OCI-LY3 (cell line): ENCODE results near the gene CRADD.
"Not testable (repeated sequence)": the region's sequence is repeated elsewhere in the genome, so short reads cannot be mapped to it uniquely, and the experiment has no call there.

Source experiments
- H2AFZ ChIP-seq: fragments of 200-600, 300-600 bp; shearing (Covaris generic); 2 replicates; pipeline ENCODE4 v1.6.0; 2014; ENCODE audit warnings: antibody characterized with exemption, low read depth, low read length
- H3K27ac ChIP-seq: fragments of 200-600, 300-600 bp; sonication (generic); 2 replicates; pipeline ENCODE4 v1.5.1; 2014; ENCODE audit warnings: mild to moderate bottlenecking, low read length, moderate library complexity, mixed read lengths
- H3K27me3 ChIP-seq: fragments of 200-600, 300-600 bp; sonication (generic); 2 replicates; pipeline ENCODE4 v1.6.1; 2014; ENCODE audit warnings: low read depth, low read length, mixed read lengths
- H3K36me3 ChIP-seq: fragments of 200-600, 300-600 bp; sonication (generic); replicated peaks from 2 replicates; pipeline ENCODE3; 2014; ENCODE audit warnings: low read depth, low read length, mixed read lengths
- H3K4me1 ChIP-seq: fragments of 300-600, 200-600 bp; sonication (generic); 2 replicates; pipeline ENCODE4 v1.6.1; 2014; ENCODE audit warnings: low read length, mixed read lengths
- H3K4me2 ChIP-seq: fragments of 200-600, 300-600 bp; sonication (generic); 2 replicates; pipeline ENCODE4 v1.6.1; 2014; ENCODE audit warnings: low read length, mixed read lengths
- H3K4me3 ChIP-seq: fragments of 300-600, 200-600 bp; sonication (generic); 2 replicates; pipeline ENCODE4 v1.5.1; 2014; ENCODE audit warnings: antibody characterized with exemption, mild to moderate bottlenecking, low read length, moderate library complexity
- H3K79me2 ChIP-seq: fragments of 300-600, 200-600 bp; shearing (Covaris generic); 2 replicates; pipeline ENCODE4 v1.6.1; 2014; ENCODE audit warnings: mild to moderate bottlenecking, low read length, mixed read lengths
- H3K9ac ChIP-seq: fragments of 300-600, 200-600 bp; shearing (Covaris generic); 2 replicates; pipeline ENCODE4 v1.6.0; 2014; ENCODE audit warnings: mild to moderate bottlenecking, low read length, moderate library complexity
- H3K9me3 ChIP-seq: fragments of 200-600, 300-600 bp; shearing (Covaris generic); 2 replicates; pipeline ENCODE4 v1.6.1; 2014; ENCODE audit warnings: low read length, mixed read lengths; ENCODE audit not compliant: insufficient read depth
- H4K20me1 ChIP-seq: fragments of 200-600, 300-600 bp; sonication (generic); 2 replicates; pipeline ENCODE4 v1.6.1; 2016; ENCODE audit warnings: low read length, mixed read lengths; ENCODE audit not compliant: insufficient read depth
- EZH2phosphoT487 ChIP-seq: fragments of 200-600 bp; shearing (Covaris generic); IDR thresholded peaks from 2 replicates; pipeline ENCODE4 v1.6.1; 2018; ENCODE audit warnings: antibody characterized with exemption, mixed run types, low read depth
- TF ChIP-seq, protein P1 (sequence below): fragments of 200-600, 300-600 bp; sonication (generic); IDR thresholded peaks from 2 replicates; pipeline ENCODE4 v1.5.1; 2014; ENCODE audit warnings: antibody characterized with exemption, low read length, low read depth

Gene CRADD

DNA sequence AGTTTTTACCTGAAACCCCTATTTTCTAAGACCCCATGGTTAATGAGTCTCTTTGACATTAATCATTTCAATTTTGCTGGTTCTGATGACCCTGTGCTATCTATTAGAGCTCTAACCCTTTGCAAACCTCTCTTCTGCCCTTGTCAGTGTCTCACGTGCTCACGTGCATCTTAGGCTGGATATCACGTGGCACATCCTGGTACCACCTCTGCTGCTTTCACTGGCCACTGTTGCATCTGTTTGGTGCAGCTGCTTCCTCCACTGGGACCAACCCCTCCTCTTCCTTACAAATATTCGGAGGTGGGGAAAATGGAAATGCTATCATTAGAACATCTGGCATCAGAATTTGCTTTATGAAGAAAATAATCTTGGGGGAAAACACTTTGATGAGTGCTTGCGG, 119.6 kb downstream of the CRADD start:
- no peak overlapping the region for H3K27ac ChIP-seq
- H3K4me1 ChIP-seq, result peaks cover 16% of the 10 kb centered on the region
- no peak overlapping the region for H3K9ac ChIP-seq
- no peaks in the 10 kb centered on the region for H3K9me3 ChIP-seq
- no peak overlapping the region for H3K4me3 ChIP-seq
- TF ChIP-seq EZH2phosphoT487, result no peak
- TF ChIP-seq, protein P1, sequence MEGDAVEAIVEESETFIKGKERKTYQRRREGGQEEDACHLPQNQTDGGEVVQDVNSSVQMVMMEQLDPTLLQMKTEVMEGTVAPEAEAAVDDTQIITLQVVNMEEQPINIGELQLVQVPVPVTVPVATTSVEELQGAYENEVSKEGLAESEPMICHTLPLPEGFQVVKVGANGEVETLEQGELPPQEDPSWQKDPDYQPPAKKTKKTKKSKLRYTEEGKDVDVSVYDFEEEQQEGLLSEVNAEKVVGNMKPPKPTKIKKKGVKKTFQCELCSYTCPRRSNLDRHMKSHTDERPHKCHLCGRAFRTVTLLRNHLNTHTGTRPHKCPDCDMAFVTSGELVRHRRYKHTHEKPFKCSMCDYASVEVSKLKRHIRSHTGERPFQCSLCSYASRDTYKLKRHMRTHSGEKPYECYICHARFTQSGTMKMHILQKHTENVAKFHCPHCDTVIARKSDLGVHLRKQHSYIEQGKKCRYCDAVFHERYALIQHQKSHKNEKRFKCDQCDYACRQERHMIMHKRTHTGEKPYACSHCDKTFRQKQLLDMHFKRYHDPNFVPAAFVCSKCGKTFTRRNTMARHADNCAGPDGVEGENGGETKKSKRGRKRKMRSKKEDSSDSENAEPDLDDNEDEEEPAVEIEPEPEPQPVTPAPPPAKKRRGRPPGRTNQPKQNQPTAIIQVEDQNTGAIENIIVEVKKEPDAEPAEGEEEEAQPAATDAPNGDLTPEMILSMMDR, result no peak
- H3K36me3 ChIP-seq, result no peaks in the 10 kb centered on the region
- no peak overlapping the region for H3K4me2 ChIP-seq
- no peak overlapping the region for H2AFZ ChIP-seq
- H3K27me3 ChIP-seq, result no peaks in the 10 kb centered on the region
- no peaks in the 10 kb centered on the region for H3K79me2 ChIP-seq
- no peaks in the 10 kb centered on the region for H4K20me1 ChIP-seq

DNA sequence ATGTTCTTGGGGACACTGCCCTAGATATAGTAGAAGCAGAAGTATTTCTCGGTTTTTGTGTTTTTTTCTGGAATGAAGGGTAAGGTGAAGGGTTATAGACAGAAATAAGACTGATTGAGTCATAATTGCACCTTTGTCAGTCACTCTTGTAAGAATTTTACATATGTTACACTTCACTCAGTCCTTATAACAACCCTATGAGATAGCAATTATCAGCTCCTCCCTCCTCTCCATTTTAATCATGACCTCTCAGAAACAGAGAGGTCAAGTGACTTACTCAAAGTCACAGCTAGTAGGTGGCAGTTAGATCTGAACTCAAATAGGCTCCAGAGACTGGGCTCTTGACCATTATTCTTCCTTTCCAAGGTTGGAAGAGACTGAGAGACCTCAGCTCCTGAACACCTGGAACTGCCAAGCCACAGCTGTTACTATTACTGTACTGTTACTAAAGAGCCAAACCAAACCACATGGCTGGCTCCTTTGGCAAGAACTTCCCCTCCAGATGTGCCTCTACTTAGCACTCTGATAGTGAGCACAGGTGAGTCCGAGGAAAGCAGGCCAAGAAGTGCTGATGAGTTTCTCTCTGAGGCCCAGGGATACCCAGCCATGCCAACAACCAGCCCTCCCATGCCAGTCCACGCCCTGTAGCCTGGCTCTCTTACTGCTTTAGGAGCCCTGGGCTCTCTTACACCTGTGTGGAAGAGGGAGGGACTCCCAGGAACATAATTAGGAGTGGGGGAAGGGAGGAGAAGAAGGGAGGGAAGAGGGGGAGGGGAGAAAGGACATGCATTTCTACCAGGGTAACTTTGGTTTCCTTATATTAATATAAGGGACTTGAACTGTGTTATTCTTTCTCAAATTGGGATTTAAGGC, 121.3 kb downstream of the CRADD start:
- H3K4me2 ChIP-seq, result no peak overlapping the region
- no peak overlapping the region for H2AFZ ChIP-seq
- peaks cover 16% of the 10 kb centered on the region for H3K4me1 ChIP-seq
- H3K79me2 ChIP-seq, result no peaks in the 10 kb centered on the region
- H3K9me3 ChIP-seq, result no peaks in the 10 kb centered on the region
- no peaks in the 10 kb centered on the region for H3K27me3 ChIP-seq
- no peaks in the 10 kb centered on the region for H4K20me1 ChIP-seq
- TF ChIP-seq, protein P1, result no peak
- no peak for TF ChIP-seq EZH2phosphoT487
- H3K27ac ChIP-seq, result no peak overlapping the region
- H3K36me3 ChIP-seq, result no peaks in the 10 kb centered on the region
- H3K9ac ChIP-seq, result no peak overlapping the region
- no peak overlapping the region for H3K4me3 ChIP-seq

DNA sequence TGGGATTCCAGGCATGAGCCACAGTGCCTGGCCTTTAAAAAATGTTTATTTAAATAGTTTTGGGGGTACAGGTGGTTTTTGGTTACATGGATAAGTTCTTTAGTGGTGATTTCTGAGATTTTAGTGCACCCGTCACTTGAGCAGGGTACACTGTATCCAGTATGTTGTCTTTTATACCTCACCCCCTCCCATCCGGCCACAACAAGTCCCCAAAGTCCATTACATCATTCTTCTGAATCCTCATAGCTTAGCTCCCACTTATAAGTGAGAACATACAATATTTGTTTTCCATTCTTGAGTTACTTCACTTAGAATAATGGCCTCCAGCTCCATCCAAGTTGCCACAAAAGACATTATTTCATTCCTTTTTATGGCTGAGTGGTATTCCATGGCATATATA, 124.5 kb downstream of the CRADD start:
- H3K4me2 ChIP-seq, H3K36me3 ChIP-seq, H3K27me3 ChIP-seq, H4K20me1 ChIP-seq, H3K27ac ChIP-seq, H3K79me2 ChIP-seq, H2AFZ ChIP-seq, H3K9me3 ChIP-seq, H3K4me3 ChIP-seq, H3K9ac ChIP-seq: not testable (repeated sequence)
- peaks cover 13% of the 10 kb centered on the region for H3K4me1 ChIP-seq

DNA sequence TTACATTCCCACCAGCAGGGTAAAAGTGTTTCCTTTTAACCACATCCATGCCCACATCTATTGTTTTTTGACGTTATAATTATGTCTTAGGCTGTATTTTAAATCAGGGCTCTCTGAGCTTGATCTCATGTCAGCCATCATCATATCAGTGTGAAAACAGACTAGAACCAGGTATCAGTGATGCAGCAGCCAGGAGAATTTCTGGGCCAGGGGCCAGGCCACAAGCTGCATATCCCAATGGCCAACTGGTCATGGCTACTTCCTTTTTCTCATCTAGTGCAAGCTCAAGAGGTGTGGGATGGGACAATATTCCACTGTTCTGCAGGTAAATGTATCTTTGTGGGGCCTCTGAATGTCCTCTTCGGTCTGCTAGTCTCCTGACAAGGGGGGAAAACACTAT, 125.1 kb downstream of the CRADD start:
- Histone ChIP-seq H3K79me2 (no peaks in the 10 kb centered on the region), H3K27me3 (no peaks in the 10 kb centered on the region), H2AFZ (no peak overlapping the region), H3K4me2 (no peak overlapping the region), H3K9ac (no peak overlapping the region), H3K27ac (no peak overlapping the region), H3K9me3 (peaks cover 3% of the 10 kb centered on the region; the same call in 1 of the 2 replicates), H3K4me3 (no peak overlapping the region), H4K20me1 (no peaks in the 10 kb centered on the region), H3K36me3 (no peaks in the 10 kb centered on the region), H3K4me1 (peaks cover 19% of the 10 kb centered on the region)
- no peak for TF ChIP-seq EZH2phosphoT487
- TF ChIP-seq, protein P1, result no peak
